HL-60/S4 (cell line): Measurements from ENCODE around the gene NENF.
"Not testable (repeated sequence)": the region's sequence is repeated elsewhere in the genome, so short reads cannot be mapped to it uniquely, and the experiment has no call there.

Experiments used
- in situ Hi-C: fragments of 300-500 bp; cut with MboI; formaldehyde crosslinking; loops from 2 replicates; pipeline ENCODE4 v1.14.3; 2022; ENCODE audit warnings: low sequenced_read_pairs

NENF gene

DNA sequence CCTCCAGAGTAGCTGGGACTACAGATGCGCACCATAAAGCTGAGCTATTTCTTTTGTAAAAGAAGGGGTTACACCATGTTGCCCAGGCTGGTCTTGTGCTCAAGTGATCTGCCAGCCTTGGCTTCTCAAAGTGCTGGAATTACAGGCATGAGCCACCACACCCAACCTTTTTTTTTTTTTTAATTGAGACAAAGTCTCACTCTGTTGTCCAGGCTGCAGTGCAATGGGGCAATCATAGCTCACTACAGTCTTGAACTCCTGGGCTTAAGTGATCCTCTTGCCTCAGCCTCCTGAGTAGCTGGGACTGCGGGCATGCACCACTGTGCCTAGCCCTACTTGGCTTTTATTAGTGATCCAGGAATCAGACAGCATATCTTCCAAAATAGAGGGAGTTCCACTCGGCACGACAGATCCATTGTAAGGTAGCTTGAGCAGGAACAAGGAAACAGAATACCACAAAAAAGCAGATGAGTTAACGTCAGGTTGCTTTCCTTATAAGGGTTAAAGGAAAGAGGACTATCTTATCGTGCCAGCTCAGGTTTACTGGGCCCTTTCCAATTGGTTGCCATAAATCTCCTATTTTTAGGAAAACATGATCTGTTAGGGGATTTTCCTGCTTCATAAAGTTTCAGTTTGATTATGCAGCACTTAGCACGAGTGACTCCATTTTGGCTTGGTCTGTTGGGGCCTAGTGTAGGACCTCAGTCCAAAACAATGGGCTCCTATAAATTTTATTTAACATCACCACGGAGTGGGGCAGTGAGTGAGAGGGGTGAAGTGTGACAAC, 45.2 kb downstream of the NENF start:
- in situ Hi-C loops, result loop anchor here (10.0 kb wide), 1 partner anchor 517 kb away; no protein-coding TSS in a partner anchor

DNA sequence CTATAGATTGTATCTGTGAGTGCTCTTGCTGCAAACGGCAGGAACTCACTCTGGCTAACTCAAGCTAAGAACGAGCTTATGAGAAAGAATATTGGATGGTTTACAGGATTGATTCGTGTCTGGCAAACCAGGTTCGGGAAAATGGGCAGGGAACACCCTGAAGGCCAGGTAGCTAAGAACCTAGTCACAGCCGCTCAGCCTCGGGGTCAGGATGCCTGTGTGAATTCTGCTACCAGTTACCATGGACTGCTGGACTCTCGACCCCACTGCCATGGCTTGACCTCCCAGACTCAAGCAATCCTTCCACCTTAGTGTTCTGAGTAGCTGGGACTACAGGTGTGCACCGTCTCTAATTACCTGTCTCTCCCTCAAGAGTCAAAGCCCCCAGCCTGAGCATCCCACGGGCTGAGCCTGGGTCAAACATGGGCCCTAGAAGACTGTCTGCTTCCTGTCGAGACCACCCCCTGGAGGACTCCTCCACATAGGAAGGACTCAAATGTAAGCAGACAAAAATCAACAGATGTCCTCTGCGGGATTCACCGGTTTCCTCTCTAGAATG, 45.8 kb downstream of the NENF start:
- in situ Hi-C loops, result loop anchor here (10.0 kb wide), 1 partner anchor 516 kb away; no protein-coding TSS in a partner anchor

DNA sequence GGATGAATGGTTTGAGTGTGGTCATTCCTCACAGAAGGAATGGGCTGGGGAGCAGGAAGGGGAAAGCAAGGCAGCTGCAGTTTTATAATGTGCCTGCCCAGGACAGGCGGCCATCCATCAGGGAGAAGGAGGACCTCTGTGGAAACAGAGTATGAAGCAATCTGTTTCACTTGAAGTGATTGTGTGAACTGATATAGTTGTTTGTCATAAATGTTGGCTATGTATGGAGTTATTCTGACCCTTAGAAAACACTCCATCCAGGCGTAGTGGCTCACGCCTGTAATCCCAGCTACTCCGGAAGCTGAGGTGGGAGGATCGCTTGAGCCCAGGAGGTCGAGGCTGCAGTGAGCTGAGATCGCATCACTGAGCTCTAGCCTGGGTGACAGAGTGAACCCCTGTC, 46.5 kb downstream of the NENF start:
- in situ Hi-C loops, result loop anchor here (10.0 kb wide), 1 partner anchor 516 kb away; no protein-coding TSS in a partner anchor

DNA sequence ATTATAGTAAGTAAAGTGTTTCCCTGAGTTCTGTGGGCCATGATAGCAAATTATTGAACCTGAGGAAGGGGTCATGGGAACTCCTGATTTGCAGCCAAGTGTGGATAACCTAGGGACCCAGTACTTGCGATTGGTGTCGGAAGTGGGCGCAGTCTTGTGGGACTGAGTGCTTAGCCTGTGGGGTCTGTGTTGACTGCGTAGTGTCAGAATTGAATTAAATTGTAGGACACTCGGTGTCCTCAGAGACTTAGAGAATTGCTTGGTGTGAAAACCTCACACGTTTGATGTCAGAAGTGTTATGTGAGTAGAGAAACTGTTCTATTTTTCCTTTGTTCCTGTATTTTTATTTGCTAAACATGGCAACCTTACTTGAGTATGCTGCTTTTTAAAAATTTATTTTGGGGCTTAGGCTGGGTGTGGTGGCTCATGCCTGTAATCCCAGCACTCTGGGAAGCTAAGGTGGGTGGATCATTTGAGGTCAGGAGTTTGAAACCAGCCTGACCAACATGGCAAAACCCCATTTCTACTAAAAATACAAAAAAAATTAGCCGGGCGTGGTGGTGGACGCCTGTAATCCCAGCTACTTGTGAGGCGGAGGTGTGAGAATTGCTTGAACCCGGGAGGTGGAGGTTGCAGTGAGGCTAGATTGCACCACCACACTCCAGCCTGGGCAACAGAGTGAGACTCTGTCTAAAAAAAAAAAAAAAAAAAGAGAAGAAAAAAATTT, 48.2 kb downstream of the NENF start:
- in situ Hi-C loops, result not testable (repeated sequence)

DNA sequence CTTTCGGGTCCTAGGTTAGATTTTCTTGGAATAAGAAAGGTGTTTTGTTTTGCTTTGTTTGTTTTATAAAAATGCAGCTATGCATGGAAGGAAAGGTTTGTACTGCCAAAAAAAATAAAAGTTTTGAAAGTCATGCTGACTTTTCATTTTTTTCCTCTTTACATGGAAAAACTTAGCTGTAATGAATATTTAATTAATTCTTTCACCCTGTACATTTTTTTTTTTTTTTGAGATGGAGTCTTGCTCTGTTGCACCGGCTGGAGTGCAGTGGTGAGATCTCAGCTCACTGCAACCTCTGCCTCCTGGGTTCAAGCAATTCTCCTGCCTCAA, 48.7 kb downstream of the NENF start:
- in situ Hi-C loops, result no loop called here

DNA sequence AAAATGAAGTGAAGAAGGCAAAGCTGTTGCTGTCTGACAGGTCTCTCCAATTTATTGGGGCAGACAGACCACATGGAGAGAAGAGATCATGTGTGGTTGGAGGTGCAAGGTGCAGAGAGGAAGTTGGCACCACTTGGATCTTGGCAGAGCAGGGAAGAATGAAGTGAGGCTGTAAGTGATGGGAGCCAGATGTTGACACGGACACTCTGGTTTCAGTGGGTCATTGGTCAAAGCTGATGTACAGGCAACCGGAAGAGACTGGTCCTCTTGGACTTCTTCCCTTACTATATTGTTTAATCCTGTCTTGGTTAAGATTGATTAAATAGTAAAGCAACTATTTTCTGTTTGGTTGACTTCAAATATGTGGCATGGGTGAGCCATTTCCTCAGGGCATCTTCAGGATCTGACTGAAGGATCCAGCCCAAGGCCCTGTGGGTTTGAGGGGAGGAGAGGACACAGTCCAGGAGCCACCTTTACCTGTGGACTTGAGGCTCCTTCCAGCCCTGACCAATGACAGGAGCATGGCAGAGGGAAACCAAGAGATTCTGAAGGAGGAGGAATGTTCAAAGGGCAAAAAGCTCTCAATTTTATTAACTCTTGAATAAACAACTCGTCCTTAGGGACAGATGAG, 49.4 kb downstream of the NENF start:
- in situ Hi-C loops, result no loop called here

DNA sequence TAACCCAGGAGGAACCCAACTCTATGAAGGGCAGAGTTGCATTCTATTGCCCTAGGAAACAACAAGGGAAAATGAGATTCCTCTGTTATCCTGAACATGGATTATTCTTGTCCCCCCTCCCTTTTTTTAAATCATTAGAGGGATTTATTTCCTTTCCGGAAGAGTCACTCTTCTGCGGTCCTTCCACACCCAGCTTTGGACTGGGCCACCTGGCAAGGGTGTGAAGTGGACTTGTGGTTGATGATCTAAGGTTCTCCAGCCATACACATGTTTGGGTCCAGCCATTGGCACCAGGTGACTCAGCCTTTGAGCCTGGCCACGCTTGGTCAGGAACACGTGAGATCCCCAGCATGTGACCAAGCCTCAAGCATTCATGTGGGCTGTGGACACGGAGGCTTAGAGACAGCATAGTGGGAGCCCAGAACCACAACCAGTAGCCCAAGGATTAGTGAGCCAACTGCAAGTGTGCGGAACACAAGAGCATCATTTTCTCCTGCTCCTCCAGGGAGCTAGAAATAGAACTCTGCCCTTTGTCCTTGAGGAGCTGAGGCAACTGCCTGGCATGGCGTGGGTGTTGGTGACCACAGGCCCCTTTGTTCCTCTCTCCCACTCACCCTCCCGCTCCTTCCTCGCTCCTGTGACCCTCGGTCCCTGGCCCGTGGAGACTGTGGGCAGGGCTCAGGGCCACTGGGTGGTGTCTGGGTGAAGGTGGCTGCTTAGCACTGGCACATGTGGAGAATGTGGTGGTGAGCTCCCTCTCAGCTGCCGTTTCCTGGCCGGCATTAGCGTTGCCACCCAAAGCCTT, 50.1 kb downstream of the NENF start:
- in situ Hi-C loops, result no loop called here

DNA sequence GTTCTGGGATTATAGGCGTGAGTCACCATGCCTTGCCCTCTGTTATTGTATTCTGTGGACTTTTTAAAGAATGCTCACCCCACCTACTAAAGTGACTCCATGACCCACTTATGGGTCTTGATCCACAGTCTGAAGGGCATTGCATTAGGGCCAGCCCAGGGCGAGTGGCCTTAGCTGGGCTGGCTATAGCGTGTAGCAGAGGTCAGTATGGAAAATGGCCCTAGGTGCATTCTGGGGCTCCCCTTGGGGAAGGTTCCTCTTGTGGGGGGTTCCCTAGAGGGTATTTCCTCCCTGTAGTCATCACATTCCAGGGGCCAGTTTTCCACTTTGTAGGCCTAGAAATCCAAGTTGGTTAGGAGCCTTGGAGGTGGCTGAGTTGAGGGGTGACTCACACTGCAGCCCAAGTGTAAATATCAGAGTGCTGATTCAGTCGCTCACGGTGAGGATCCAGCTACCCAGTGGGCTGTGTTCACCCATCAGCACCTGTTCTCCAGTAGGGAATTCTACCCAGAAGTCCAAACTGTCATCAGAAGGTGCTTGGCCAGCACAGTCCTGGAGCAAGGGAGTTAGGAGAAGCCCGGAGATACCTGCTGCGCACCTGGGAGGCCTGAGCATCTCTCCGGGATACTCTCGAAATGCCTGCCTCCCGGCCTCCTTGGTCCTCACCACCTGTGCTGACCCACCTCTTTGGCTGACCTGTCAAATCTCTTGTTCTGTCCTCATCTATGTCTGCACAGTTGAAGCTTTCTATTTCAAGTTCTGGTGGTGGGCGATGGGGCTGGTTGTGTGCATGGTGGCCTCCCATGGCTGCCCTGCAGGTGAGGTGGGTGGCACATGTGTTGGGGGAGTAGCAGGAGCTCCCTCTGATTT, 52.2 kb downstream of the NENF start:
- in situ Hi-C loops, result no loop called here

DNA sequence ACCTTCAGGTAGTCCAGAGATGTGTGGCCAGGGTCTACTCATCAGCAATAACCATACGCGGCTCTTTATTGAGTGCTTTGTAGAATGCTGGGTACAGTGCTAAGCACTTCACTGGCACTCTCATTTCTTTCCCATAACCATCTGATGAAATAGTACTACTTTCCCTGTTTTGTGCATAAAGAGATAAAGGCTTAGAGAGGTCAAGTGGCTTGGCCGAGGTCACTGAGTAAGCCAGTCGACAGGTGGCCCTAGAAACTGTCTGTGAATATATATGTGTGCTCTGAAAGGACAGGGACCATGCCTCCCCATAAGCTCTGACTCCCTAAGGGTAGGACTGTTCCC, 52.8 kb downstream of the NENF start:
- in situ Hi-C loops, result no loop called here

DNA sequence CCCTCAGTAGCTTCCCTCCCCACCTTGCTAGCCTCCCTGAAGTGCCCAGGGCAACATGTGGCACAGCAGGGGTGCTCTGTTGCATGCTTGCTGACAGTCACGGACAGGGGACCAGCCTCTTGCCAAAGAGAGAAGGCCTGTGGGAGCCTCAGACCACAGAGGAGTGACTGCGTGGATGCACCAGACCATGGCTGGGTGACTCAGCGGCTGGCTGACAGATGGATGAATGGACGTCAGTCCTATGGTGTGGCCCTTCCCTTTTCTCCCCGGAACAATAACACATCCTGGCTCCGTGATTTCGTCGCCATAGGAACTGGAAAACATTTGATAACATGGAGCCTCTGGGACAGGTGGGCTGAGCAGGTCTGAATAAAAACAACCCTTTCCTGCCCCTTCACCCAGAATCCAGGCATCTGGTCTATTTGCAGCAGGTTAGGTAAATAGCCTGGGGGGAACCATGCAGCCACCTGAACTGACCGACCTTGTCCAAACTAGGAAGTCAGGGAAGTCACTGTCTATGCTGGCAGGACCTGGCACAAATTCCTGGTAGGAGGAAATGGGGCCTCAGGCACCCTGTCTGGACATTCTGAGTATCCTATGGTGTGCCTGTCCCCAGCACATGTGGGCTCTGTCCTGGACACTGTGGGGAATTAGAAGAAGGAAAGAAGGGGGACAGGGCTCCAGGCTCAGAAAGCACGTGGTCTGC, 53.3 kb downstream of the NENF start:
- in situ Hi-C loops, result no loop called here

DNA sequence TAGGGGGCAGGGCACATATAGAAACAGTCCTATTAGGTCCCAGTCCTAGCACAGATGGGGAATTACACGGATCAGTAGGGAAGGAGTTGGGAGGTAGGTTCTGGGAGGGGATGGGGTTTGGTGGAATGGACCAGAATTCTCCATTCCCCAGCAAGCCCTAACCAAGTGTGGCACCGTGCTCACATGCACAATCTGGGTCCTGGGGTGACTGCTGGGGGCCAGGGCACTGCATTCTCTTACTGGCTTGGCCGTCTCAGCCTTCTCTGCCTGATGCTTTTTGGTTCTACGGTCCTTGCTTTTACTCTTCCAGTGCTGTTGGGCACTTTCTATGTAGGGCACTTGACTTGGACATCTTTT, 53.9 kb downstream of the NENF start:
- in situ Hi-C loops, result no loop called here

DNA sequence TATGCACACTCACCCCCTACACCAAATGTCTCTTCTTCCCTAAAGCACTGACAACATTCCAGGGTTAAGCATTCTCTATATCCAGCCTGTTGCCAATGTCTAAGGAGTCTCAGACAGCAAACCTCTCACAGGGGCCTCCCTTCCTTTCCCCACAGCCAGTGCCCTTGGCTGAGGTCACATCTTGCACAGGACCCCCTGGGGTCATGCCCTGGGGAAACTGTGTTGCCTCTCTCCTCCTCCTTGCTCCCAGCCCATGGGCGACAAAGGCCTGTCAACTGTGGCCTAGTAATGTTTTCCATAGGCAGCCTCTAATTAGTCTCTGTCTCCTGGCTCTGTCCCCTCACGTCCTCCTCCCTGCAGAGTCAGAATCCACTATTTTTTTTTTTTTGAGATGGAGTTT, 54.6 kb downstream of the NENF start:
- in situ Hi-C loops, result no loop called here

DNA sequence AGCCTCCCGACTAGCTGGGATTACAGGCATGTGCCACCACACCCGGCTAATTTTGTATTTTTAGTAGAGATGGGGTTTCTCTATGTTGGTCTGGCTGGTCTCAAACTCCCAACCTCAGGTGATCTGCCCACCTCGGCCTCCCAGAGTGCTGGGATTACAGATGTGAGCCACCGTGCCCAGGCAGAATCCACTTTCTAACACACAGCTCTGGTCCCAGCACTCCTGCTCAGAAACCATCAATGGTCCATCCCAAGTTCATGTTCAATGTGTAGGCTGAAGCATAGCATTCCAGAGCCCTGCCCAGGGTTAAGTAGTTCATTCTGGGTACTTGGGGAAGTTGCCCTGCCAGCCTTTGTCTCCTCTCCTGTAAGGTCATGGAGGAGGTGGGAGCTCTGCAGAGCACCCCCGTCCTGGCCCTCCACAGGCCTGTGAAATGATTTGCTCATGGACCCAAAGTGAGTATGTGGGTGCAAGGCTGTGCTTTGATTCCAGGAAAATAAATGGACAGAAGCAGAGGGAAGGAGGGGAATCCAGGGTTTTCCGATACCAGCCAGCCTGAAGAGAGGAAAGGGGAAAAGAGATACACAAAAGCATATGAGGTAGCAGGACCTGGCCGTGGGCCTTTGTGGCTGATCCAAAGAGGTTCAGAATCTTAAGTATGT, 55.2 kb downstream of the NENF start:
- in situ Hi-C loops, result no loop called here

DNA sequence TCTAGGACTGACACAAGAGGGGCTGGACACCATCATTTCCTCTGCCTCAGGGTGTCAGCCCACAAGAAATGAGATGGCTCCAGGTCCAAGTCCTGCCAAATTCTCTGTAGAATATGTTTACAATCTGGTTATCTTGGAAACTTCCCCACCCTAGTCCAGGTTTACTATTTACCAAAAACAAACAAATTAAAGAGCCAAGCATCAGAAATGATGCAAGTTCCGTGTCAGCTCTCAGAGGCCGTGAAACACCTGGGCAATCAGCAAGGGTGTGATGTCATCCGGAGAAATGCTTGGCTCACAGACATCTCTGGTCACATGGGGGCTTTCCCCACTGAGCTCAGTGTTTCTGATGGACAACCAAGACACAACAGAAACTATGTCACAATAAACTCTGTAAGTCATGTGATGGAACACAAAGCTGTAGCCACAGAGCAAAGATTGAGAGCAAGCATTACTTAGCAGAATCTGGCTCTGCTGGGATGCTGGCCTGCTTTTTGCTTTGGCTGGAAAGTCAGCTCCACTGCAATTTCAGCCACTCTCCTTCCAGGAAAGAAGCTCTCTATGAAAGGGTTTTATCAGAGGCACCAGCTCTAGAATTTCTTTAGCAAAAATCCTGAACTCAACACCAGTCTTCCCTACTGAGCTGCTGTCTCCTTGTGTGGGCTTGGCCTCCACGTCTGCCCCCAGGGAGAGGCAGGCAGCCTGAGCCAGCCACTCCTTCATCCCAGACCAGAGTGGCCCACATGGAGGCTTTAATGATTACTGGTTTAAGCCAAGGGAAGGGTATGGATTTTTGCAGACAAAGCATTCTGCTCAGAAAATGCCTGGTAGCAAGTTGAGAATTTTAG, 55.9 kb downstream of the NENF start:
- in situ Hi-C loops, result no loop called here

DNA sequence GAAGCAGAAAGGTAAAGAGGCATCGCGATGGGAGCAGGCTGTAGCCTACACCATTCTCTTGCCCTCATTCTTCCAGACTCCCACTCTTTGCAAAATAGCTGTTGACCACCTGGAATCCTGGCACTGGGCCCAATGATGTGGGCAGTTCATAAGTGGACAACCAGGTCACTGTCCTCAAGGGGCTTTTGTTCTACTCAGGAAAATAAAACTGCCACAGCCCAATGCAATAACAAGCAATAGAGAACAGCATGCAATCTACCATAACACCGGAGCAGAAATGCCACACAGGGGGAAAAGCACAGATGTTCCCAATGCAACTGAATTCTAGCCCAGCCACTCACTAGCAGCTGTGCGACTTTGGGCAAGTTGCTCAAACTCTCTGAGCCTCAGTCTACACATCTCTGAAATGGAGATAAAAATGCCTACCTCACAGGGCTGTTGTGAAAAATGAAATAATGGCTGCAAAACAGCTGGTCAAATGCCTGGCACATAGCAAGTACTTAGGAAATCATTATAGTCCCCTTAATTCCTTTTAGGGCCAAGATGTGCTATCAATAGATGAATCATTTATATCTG, 56.7 kb downstream of the NENF start:
- in situ Hi-C loops, result no loop called here

DNA sequence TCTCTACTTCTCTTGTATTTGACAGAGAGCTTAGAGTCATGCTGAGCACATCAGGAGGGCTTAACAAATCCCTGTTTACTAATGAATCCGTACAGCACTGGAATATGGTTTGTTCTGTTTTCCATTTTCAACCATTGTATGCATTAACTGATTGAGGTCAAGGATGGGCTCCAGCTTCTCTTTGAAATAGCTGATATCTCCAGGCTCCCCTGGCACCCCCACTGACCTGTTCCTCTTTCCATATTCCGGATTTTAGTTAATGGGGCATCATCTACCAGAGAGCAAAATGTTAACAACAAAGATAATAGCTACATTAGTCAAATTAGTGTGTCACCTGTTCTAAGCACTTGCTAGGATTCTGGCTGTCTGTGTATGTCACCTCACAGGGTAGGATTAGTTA, 57.6 kb downstream of the NENF start:
- in situ Hi-C loops, result no loop called here

DNA sequence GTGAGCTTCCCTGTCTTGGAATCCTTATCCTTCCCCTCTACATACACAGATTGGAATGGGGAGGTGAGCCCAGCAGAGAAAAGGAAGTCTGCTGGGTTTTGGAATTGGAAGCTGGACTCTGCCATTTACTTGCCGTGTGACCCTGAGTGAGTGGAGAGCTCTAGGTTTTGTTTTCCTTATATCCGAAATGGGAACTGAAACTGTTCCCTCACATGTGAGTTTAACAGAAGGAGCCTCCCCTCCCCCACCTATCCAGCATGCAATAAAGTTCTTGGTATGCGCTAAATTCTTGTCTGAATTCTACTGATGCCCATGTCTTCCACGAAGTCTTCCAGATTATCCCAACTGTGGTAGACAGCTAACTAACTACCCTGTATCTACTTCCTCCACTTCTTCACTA, 58.7 kb downstream of the NENF start:
- in situ Hi-C loops, result no loop called here
